ENCODE data around the gene CLINT1.

DNA sequence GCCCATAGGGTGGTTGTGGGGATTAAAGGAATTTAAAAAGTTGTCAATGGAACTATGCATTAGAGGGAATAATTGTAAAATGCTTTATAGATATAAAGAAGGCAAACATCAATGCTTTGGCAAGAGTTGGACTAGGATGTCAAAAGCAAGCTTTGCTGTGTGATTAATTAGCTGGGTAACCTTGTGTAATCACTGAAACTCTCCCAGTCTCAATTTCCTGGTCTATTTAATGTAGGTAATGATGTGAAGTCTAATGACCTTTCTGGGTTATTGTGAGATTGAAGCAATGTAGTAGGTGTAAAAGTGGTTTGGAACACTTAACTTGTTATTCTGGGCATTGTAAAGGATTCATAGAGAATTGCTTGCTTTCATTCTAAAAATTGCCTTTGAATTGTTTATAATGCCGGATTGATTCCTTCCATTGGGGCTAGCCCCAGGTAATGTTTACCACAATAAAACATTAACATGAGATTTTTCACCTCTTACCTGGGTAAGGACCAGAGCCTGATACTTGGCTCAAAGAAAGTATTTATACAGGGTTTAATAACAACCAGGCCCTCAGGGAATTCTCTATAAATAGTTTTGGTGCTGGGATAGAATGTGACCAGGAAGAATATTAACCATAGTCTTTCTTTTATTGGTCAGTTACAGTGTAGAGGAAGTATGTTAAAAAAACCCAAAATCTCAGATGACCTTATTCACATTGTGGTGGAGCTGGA lies 30.0 kb upstream of the CLINT1 start:
- no peak for TF ChIP-seq EP300 (IDR thresholded peaks at IDR 0.05; ENCODE audit: borderline replicate concordance)
- TF ChIP-seq RAD21 (IDR thresholded peaks at IDR 0.05; ENCODE audit: low read depth), result no peak
- TF ChIP-seq TAF1 (IDR thresholded peaks at IDR 0.05; ENCODE audit: low read depth), result no peak
- no peak for TF ChIP-seq TEAD4 (IDR thresholded peaks at IDR 0.05)
- TF ChIP-seq YY1 (IDR thresholded peaks at IDR 0.05; ENCODE audit: low read depth), result no peak
- no peak for TF ChIP-seq CREB1 (IDR thresholded peaks at IDR 0.05; ENCODE audit: low read depth)
- TF ChIP-seq CEBPB (IDR thresholded peaks at IDR 0.05), result no peak
- TF ChIP-seq, protein P1, sequence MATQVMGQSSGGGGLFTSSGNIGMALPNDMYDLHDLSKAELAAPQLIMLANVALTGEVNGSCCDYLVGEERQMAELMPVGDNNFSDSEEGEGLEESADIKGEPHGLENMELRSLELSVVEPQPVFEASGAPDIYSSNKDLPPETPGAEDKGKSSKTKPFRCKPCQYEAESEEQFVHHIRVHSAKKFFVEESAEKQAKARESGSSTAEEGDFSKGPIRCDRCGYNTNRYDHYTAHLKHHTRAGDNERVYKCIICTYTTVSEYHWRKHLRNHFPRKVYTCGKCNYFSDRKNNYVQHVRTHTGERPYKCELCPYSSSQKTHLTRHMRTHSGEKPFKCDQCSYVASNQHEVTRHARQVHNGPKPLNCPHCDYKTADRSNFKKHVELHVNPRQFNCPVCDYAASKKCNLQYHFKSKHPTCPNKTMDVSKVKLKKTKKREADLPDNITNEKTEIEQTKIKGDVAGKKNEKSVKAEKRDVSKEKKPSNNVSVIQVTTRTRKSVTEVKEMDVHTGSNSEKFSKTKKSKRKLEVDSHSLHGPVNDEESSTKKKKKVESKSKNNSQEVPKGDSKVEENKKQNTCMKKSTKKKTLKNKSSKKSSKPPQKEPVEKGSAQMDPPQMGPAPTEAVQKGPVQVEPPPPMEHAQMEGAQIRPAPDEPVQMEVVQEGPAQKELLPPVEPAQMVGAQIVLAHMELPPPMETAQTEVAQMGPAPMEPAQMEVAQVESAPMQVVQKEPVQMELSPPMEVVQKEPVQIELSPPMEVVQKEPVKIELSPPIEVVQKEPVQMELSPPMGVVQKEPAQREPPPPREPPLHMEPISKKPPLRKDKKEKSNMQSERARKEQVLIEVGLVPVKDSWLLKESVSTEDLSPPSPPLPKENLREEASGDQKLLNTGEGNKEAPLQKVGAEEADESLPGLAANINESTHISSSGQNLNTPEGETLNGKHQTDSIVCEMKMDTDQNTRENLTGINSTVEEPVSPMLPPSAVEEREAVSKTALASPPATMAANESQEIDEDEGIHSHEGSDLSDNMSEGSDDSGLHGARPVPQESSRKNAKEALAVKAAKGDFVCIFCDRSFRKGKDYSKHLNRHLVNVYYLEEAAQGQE (IDR thresholded peaks at IDR 0.05; ENCODE audit: low read depth), result no peak
- no peak for TF ChIP-seq TCF12 (IDR thresholded peaks at IDR 0.05; ENCODE audit: low read depth)
- TF ChIP-seq, protein P2, sequence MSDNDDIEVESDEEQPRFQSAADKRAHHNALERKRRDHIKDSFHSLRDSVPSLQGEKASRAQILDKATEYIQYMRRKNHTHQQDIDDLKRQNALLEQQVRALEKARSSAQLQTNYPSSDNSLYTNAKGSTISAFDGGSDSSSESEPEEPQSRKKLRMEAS (IDR thresholded peaks at IDR 0.05), result no peak
- no peak for TF ChIP-seq NFIC (IDR thresholded peaks at IDR 0.05)
- TF ChIP-seq EGR1 (IDR thresholded peaks at IDR 0.05), result no peak
